Measurements from ENCODE around the gene HMGN4.

The HMGN4 gene

GRCh38 chr6:26575494-26575939, 37.4 kb downstream of the HMGN4 start:
- WGBS: 28% methylated on average over 5 of the region's 10 CpGs
- Histone ChIP-seq H2AK5ac (ENCODE audit: low read length, severe bottlenecking) (no peak overlapping the region), H3K27ac (ENCODE audit: low read length, poor library complexity, severe bottlenecking) (no peak overlapping the region), H4K91ac (ENCODE audit: low read length) (no peak overlapping the region), H2BK12ac (ENCODE audit: low read length in 2 of 2) (no peak overlapping the region), H3K4me2 (ENCODE audit: low read length, poor library complexity, severe bottlenecking) (no peak overlapping the region), H2AFZ (ENCODE audit: low read depth, low read length) (no peak overlapping the region), H3K4me1 (ENCODE audit: control insufficient read depth, insufficient read depth, low read depth, low read length) (peaks cover 2% of the 10 kb centered on the region), H2BK15ac (ENCODE audit: low read depth, poor library complexity, severe bottlenecking) (no peak overlapping the region), H3K79me1 (replicated peaks; ENCODE audit: low read length, poor library complexity, severe bottlenecking) (no peaks in the 10 kb centered on the region), H2BK120ac (ENCODE audit: low read depth, low read length) (no peak overlapping the region), H3K23ac (ENCODE audit: low read length in 2 of 2) (no peak overlapping the region), H3K9ac (ENCODE audit: low read length) (no peak overlapping the region), H3K36me3 (ENCODE audit: control insufficient read depth in 1 of 2, insufficient read depth in 2 of 2, low read depth in 1 of 2, low read length in 2 of 2) (no peaks in the 10 kb centered on the region), H4K8ac (ENCODE audit: low read length) (no peak overlapping the region), H3K27me3 (ENCODE audit: control insufficient read depth in 1 of 2, insufficient read depth in 1 of 2, low read length in 2 of 2) (no peaks in the 10 kb centered on the region), H3K9me3 (ENCODE audit: control insufficient read depth, low read length) (peaks cover 3% of the 10 kb centered on the region), H2BK5ac (ENCODE audit: low read depth, low read length, poor library complexity, severe bottlenecking) (no peak overlapping the region), H3K4ac (ENCODE audit: low read depth in 1 of 2, low read length in 2 of 2) (no peak overlapping the region), H3K18ac (ENCODE audit: low read depth in 1 of 2, low read length in 2 of 2) (no peak overlapping the region), H3K4me3 (ENCODE audit: insufficient read depth in 1 of 2, low read depth in 1 of 2, low read length in 2 of 2) (no peak overlapping the region), H3K14ac (ENCODE audit: low read length in 2 of 2) (no peak overlapping the region)
- no peak for DNase-seq

- Histone ChIP-seq H2BK15ac (ENCODE audit: low read depth, poor library complexity, severe bottlenecking) (no peak overlapping the region), H3K4me3 (ENCODE audit: insufficient read depth in 1 of 2, low read depth in 1 of 2, low read length in 2 of 2) (peak overlapping the region in 1 of 2 experiments; percentile 78), H2BK5ac (ENCODE audit: low read depth, low read length, poor library complexity, severe bottlenecking) (no peak overlapping the region), H3K9me3 (ENCODE audit: control insufficient read depth, low read length) (peaks cover 3% of the 10 kb centered on the region), H3K14ac (ENCODE audit: low read length in 2 of 2) (no peak overlapping the region), H3K79me1 (replicated peaks; ENCODE audit: low read length, poor library complexity, severe bottlenecking) (no peaks in the 10 kb centered on the region), H4K8ac (ENCODE audit: low read length) (no peak overlapping the region), H3K9ac (ENCODE audit: low read length) (peak overlapping the region; percentile 67), H2BK12ac (ENCODE audit: low read length in 2 of 2) (no peak overlapping the region), H2BK120ac (ENCODE audit: low read depth, low read length) (no peak overlapping the region), H4K91ac (ENCODE audit: low read length) (no peak overlapping the region), H2AFZ (ENCODE audit: low read depth, low read length) (no peak overlapping the region), H3K18ac (ENCODE audit: low read depth in 1 of 2, low read length in 2 of 2) (no peak overlapping the region), H3K27ac (ENCODE audit: low read length, poor library complexity, severe bottlenecking) (no peak overlapping the region), H3K23ac (ENCODE audit: low read length in 2 of 2) (no peak overlapping the region), H3K4ac (ENCODE audit: low read depth in 1 of 2, low read length in 2 of 2) (no peak overlapping the region), H3K27me3 (ENCODE audit: control insufficient read depth in 1 of 2, insufficient read depth in 1 of 2, low read length in 2 of 2) (peaks cover 0 to 3% of the 10 kb centered on the region in 2 experiments), H3K4me2 (ENCODE audit: low read length, poor library complexity, severe bottlenecking) (no peak overlapping the region), H2AK5ac (ENCODE audit: low read length, severe bottlenecking) (no peak overlapping the region), H3K4me1 (ENCODE audit: control insufficient read depth, insufficient read depth, low read depth, low read length) (peaks cover 2% of the 10 kb centered on the region), H3K36me3 (ENCODE audit: control insufficient read depth in 1 of 2, insufficient read depth in 2 of 2, low read depth in 1 of 2, low read length in 2 of 2) (no peaks in the 10 kb centered on the region)
- DNase-seq: peak; percentile 10
- 59% methylated on average over 5 of the region's 7 CpGs for WGBS
Measured at GRCh38 chr6:26576407-26576843, 38.3 kb downstream of the HMGN4 start.

GRCh38 chr6:26576929-26577719, 39.0 kb downstream of the HMGN4 start:
- Histone ChIP-seq H3K4me1 (ENCODE audit: control insufficient read depth, insufficient read depth, low read depth, low read length) (peaks cover 2% of the 10 kb centered on the region), H3K18ac (ENCODE audit: low read depth in 1 of 2, low read length in 2 of 2) (peak overlapping the region in 1 of 2 experiments; percentile 28), H3K36me3 (ENCODE audit: control insufficient read depth in 1 of 2, insufficient read depth in 2 of 2, low read depth in 1 of 2, low read length in 2 of 2) (no peaks in the 10 kb centered on the region), H4K8ac (ENCODE audit: low read length) (peak overlapping the region; percentile 62), H4K91ac (ENCODE audit: low read length) (no peak overlapping the region), H2BK15ac (ENCODE audit: low read depth, poor library complexity, severe bottlenecking) (no peak overlapping the region), H3K27me3 (ENCODE audit: control insufficient read depth in 1 of 2, insufficient read depth in 1 of 2, low read length in 2 of 2) (peaks cover 5 to 9% of the 10 kb centered on the region in 2 experiments), H2BK5ac (ENCODE audit: low read depth, low read length, poor library complexity, severe bottlenecking) (no peak overlapping the region), H2AFZ (ENCODE audit: low read depth, low read length) (peak overlapping the region; percentile 60), H2BK120ac (ENCODE audit: low read depth, low read length) (no peak overlapping the region), H3K27ac (ENCODE audit: low read length, poor library complexity, severe bottlenecking) (no peak overlapping the region), H3K4me2 (ENCODE audit: low read length, poor library complexity, severe bottlenecking) (peak overlapping the region; percentile 78), H2AK5ac (ENCODE audit: low read length, severe bottlenecking) (no peak overlapping the region), H3K4ac (ENCODE audit: low read depth in 1 of 2, low read length in 2 of 2) (no peak overlapping the region), H2BK12ac (ENCODE audit: low read length in 2 of 2) (no peak overlapping the region), H3K9ac (ENCODE audit: low read length) (peak overlapping the region; percentile 67), H3K14ac (ENCODE audit: low read length in 2 of 2) (no peak overlapping the region), H3K79me1 (replicated peaks; ENCODE audit: low read length, poor library complexity, severe bottlenecking) (no peaks in the 10 kb centered on the region), H3K9me3 (ENCODE audit: control insufficient read depth, low read length) (peaks cover 3% of the 10 kb centered on the region), H3K4me3 (ENCODE audit: insufficient read depth in 1 of 2, low read depth in 1 of 2, low read length in 2 of 2) (peak overlapping the region; percentile 51 to 78), H3K23ac (ENCODE audit: low read length in 2 of 2) (no peak overlapping the region)
- WGBS: 4% methylated on average over 23 of the region's 31 CpGs
- DNase-seq: peak; percentile 74

- 20% methylated on average over 13 of the region's 17 CpGs for WGBS
- Histone ChIP-seq H3K36me3 (ENCODE audit: control insufficient read depth in 1 of 2, insufficient read depth in 2 of 2, low read depth in 1 of 2, low read length in 2 of 2) (no peaks in the 10 kb centered on the region), H2BK12ac (ENCODE audit: low read length in 2 of 2) (no peak overlapping the region), H3K27me3 (ENCODE audit: control insufficient read depth in 1 of 2, insufficient read depth in 1 of 2, low read length in 2 of 2) (peaks cover 8 to 13% of the 10 kb centered on the region in 2 experiments), H2BK5ac (ENCODE audit: low read depth, low read length, poor library complexity, severe bottlenecking) (no peak overlapping the region), H2BK15ac (ENCODE audit: low read depth, poor library complexity, severe bottlenecking) (no peak overlapping the region), H3K4ac (ENCODE audit: low read depth in 1 of 2, low read length in 2 of 2) (no peak overlapping the region), H2BK120ac (ENCODE audit: low read depth, low read length) (no peak overlapping the region), H3K4me2 (ENCODE audit: low read length, poor library complexity, severe bottlenecking) (peak overlapping the region; percentile 78), H3K4me3 (ENCODE audit: insufficient read depth in 1 of 2, low read depth in 1 of 2, low read length in 2 of 2) (peak overlapping the region; percentile 51 to 78), H2AFZ (ENCODE audit: low read depth, low read length) (peak overlapping the region; percentile 60), H4K8ac (ENCODE audit: low read length) (no peak overlapping the region), H3K27ac (ENCODE audit: low read length, poor library complexity, severe bottlenecking) (no peak overlapping the region), H3K4me1 (ENCODE audit: control insufficient read depth, insufficient read depth, low read depth, low read length) (peaks cover 2% of the 10 kb centered on the region), H3K14ac (ENCODE audit: low read length in 2 of 2) (no peak overlapping the region), H2AK5ac (ENCODE audit: low read length, severe bottlenecking) (no peak overlapping the region), H3K9ac (ENCODE audit: low read length) (peak overlapping the region; percentile 67), H3K9me3 (ENCODE audit: control insufficient read depth, low read length) (peaks cover 3% of the 10 kb centered on the region), H3K79me1 (replicated peaks; ENCODE audit: low read length, poor library complexity, severe bottlenecking) (no peaks in the 10 kb centered on the region), H4K91ac (ENCODE audit: low read length) (no peak overlapping the region), H3K23ac (ENCODE audit: low read length in 2 of 2) (no peak overlapping the region), H3K18ac (ENCODE audit: low read depth in 1 of 2, low read length in 2 of 2) (peak overlapping the region in 1 of 2 experiments; percentile 28)
- DNase-seq: no peak
Measured at GRCh38 chr6:26577720-26578072, 39.5 kb downstream of the HMGN4 start.
